Renal cortical epithelial cell (primary cell): ENCODE results near the gene NAA15. TPM values are rescaled to one million over a fixed set of nuclear protein-coding genes. Genes with fewer than 3 reads are reported as not detected.
A peak's percentile ranks its signal among the peaks of the same experiment; 100 is the strongest.
"Not testable (repeated sequence)": the region's sequence is repeated elsewhere in the genome, so short reads cannot be mapped to it uniquely, and the experiment has no call there.

Experiments used
- DNase-seq: peaks from one replicate; pipeline ENCODE4 v3.0.0-alpha.2; 2011; ENCODE audit warnings: low read depth
- total RNA-seq: library from RNA; depleted of rRNA; stranded (reverse); fragments of >200 nt; gene quantifications from 2 replicates; pipeline ENCODE4 v1.2.3, GENCODE V29; 2014

Gene NAA15
- total RNA-seq, 1 donor from 2014 or later: 58.0 TPM

DNA sequence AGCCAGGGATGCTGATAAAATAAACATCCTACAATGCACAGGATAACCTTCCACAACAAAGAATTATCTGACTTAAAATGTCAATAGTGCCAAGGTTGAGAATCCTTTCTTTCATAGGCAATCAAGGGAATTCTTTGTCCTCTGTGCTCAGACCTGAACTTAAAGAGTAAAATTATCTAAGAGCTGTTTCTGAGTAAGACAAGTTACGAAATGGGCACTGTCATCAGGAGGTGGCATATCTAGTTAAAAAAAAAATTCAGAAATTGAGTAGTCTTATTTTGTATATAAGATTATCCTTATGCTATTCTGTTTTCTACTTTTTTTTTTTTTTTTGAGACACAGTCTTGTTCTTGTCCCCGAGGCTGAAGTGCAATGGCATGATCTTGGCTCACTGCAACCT lies 149.3 kb downstream of the NAA15 start:
- DNase-seq: no peak

DNA sequence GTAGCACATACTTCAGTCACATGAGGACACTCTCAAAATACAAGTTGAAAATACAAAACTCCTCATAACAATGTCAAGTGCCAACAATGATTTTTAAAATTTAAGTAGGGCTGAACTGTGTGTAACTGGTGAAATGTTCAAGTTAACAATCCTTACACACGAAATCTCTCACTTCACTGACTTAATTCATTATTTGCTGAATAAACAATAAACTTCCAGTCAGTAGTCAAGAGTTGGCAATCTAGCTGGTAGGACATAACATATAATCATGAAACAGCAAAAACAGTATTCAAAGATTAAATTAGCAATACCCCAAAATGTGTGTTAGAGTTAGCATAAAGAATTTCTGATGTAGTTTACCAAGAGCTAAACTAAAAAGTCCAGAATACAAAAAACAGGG lies 150.7 kb downstream of the NAA15 start:
- no peak for DNase-seq

DNA sequence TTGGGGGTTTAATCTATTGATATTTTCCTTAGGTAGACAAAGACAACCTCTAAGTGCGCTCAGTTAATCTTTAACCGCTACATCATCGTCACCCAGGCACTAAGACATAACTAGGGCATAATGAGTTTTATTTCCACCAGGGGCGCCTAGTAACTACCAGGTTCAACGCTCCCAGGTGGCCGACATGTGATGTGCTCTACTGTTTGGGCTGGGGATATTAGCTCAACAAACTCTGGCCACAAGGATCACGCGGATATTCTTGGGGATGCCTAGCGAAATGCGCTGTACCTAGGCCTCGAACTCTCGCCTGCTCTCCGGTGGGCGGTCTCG lies 151.7 kb downstream of the NAA15 start:
- DNase-seq: peak; percentile 89

DNA sequence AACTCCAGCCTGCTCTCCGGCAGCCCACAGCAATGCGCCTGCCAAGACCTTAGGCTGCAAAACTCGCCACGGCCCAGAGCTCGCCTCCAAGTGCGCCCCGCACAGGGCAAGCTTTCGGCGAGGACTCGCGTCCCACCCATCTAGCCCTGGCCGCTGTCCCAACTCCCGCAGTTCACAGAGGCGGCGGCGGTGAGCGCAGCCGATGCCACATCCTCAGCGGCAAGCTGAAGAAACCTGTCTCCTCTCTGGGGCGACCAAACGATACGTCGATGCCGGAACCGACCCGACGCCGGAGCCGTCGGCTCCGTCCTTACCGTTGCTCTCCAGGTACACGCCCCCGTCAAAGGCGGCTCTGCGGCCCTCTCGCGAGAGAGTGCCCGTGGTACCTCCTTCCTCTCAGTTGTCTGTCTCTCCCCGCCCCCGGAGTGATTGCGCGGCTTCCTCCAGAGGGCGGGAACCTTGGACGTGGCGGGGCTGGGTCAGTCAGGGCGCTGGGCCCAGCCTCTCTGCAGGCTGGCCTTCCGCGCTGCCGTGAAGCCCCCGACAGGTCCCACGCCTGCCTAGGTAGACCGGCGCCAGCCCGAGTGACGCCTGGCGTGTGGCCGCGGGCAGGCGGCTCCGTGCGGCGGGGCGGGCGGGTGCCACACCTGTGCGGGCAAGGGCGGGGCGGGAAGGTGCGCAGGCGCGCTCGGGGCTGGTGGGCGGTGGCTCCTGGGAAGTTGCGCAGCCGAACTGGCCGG lies 152.2 kb downstream of the NAA15 start:
- peak; percentile 93 for DNase-seq

DNA sequence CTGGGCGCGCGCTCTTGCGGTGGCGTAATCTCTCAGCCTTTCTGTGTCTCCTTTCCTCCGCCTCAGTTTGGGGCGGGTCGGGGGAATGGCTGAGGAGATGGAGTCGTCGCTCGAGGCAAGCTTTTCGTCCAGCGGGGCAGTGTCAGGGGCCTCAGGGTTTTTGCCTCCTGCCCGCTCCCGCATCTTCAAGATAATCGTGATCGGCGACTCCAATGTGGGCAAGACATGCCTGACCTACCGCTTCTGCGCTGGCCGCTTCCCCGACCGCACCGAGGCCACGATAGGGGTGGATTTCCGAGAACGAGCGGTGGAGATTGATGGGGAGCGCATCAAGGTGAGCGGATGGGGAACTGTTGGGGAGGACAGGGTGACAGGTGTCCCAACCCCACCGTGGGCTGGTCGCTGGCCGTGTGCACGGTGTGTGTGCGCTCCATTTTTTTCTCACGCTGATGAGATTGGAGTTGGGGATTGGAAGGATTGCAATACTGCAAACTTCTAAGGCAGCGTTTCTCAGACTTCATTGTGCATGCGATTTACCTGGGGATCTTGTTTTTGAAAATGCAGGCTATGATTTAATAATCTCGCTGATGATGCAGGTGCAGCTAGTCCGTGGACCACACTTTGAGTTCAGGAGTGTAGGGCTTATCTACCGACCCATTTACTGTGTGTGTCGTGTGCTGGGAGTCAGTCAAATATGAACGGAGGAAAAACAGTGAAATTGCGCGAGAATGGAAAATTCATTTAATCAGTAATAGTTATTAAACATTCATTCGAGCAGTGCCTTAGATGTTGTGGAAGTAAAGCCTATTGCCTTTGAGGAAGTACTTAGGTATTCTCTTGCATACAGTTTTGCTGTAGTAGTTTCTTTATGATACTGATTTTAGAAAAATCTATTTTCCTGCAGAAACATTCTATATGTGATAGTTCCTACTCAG lies 153.1 kb downstream of the NAA15 start, which contains the start of gene RAB33B:
Gene RAB33B, plus strand, starts transcription at position 11 of the 935 bp plus-strand sequence. Its CDS starts 75 bp downstream, at position 86.
- peak; percentile 70 for DNase-seq

DNA sequence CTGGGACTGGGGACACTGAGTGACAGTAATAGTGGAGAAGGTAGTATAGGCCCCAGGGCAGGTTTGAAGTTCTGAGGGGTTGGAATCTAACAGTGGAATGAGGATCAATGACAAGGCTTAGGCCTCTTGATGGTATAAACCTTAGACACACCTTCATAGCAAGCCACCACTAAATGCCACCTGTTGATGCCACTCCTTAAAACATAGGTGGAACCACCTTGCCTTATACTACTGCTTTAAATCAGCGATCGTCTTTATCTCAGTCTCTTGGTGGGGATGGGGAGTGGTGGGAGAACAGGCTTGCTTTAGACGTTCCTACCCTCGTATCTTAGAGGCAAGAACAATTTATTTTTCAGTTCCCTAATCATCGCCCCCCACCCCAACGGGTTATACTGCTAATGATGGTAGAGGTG lies 153.8 kb downstream of the NAA15 start:
- no peak for DNase-seq

DNA sequence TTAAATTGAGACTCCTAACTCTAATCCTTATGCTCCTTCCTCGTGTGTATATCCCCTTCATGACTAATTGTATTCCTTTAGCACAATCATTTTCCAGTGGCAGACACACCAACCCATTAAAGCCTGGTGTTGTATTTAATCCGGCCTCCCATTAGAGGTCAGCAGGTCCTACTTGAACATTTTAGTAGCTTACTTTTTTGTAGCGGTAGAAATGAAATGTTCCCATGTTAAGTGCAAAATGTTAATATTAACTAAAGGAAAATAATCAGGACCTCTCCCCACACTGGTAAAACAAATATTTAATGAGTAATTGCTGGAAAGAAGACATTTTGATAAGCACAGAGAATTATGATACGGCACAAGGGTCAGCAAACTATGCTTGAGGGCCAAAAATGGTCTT lies 156.0 kb downstream of the NAA15 start:
- peak; percentile 34 for DNase-seq

DNA sequence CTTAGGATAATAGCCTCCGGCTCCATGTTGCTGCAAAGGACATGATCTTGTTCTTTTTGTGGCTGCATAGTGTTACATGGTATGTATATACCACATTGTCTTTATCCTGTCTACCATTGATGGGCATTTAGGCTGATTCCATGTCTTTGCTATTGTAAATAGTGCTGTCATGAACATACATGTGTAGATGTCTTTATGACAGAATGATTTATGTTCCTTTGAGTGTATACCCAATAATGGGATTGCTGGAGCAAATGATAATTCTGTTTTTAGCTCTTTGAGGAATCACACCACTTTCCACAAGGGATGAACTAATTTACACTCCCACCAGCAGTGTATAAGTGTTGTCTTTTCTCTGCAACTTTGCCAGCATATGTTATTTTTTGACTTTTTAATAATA lies 157.2 kb downstream of the NAA15 start:
- DNase-seq: no peak

DNA sequence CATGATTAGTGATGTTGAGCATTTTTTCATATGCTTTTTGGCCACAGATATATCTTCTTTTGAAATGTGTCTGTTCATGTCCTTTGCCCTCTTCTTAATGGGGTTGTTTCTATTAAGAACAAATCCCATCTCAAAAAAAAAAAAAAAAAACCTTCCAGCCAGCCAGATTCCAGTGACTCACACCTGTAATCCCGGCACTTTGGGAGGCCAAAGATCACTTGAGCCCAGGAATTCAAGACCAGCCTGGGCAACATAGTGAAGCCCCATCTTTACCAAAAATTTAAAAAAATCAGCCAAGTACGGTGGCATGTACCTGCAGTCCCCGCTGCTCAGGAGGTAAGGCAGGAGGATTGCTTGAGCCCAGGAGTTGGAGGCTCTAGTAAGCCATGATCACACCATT lies 157.7 kb downstream of the NAA15 start:
- peak; percentile 57 for DNase-seq

DNA sequence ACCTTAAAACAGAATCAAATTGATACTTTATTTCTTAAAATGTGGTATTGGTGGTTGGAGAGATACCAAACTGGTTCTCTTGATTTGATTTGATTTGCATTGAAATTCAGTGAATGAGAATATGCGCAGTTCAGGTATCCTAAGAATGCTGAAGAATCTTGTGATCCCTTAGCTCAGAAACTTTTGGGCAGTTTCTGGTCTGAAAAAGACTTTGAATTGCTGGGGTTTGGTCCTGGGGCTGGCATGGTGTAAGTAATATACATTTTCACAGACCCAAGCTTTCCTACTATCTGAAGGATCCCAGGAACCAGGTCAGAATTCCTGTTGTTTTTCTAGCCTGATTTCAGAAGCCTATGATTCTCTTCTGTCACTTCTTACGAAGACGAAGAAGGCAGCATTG lies 159.3 kb downstream of the NAA15 start:
- DNase-seq: no peak

DNA sequence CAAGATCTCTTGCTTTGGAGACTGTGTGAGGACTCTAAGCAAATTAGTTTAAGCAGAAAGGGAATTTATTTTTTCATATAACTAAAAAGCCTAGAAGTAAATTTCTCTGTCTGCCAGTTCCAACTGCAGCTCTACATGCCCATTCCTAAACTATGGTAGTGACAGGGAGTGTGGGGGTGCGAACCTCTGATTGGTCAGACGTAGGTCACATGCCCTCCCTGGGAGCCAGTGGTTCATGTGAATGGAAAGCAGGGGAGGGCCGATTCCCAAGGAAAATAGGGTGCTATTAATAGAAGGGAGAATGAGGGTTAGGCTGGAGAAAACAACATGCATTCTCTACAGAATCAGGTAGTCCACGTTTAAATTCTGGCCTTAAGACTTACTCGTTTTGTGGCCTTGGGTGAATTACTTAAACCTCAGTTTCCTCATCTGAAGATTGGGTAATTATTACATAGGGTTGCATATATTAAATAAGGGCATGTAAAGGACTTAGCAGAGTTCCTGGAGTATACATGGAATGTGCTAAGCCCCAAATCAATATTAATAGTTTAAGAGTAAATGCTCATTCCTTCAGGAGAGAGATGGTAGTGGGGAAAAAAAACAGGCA lies 159.8 kb downstream of the NAA15 start:
- no peak for DNase-seq

DNA sequence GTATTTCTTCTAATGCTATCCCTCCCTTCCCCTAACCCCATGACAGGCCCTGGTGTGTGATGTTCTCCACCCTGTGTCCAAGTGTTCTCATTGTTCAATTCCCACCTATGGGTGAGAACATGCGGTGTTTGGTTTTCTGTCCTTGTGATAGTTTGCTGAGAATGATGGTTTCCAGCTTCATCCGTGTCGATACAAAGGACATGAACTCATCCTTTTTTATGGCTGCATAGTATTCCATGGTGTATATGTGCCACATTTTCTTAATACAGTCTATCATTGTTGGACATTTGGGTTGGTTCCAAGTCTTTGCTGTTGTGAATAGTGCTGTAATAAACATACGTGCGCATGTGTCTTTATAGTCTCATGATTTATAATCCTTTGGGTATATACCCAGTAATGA lies 163.2 kb downstream of the NAA15 start:
- DNase-seq: not testable (repeated sequence)

DNA sequence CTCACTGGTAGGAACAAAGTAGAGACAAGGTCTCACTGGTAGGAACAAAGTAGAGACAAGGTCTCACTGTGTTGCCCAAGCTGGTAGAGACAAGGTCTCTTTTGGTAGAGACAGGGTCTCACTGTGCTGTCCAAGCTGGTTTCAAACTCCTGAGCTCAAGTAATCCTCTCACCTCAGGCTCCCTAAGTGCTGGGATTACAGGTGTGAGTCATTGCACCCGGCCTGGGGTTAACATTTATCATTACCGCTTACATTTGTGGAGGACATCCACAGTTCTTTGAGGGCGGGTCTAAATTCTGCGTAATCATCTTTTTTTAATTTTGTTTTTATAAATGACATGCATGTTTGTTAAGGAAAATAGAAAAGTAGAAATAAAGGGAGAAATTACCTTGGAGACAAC lies 164.6 kb downstream of the NAA15 start:
- DNase-seq: no peak

DNA sequence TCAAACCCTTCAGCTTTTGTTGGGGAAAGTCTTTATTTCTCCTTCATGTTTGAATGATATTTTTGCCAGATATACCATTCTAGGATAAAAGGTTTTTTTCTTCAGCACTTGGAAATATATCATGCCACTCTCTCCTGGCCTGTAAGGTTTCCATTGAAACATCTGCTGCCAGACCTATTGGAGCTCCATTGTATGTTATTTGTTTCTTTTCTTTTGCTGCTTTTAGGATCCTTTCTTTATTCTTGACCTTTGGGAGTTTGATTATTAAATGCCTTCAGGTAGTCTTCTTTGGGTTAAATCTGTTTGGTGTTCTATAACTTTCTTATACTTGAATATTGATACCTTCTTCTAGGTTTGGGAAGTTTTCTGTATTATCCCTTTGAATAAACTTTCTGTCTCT lies 167.5 kb downstream of the NAA15 start:
- not testable (repeated sequence) for DNase-seq

DNA sequence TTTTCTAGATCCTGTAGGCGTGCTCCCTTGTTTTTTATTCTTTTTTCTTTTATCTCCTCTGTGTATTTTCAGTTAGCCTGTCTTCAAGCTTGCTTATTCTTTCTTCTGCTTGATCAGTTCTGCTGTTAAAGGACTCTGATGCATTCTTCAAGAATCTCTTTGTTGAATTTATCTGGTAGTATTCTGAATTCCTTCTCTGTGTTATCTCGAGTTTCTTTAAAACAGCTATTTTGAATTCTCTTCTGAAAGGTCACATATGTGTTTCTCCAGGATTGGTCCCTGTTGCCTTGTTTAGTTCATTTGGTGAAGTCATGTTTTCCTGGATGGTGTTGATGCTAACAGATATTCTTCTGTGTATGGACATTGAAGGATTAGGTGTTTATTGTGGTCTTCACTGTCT lies 167.9 kb downstream of the NAA15 start:
- DNase-seq: no peak

Other genes with a start within 250 kb of the NAA15 start
- gene ELF2, start 124.3 kb upstream of the NAA15 start, total RNA-seq: 38.4 and 48.0 TPM in 2 replicates
- 2.3 and 2.6 TPM in 2 replicates for gene MGARP, start 21.3 kb upstream of the NAA15 start, total RNA-seq
- gene NDUFC1, start 972 bp downstream of the NAA15 start, total RNA-seq: 36.4 and 42.2 TPM in 2 replicates
- gene RAB33B, start 152.6 kb downstream of the NAA15 start, total RNA-seq: 15.1 and 17.9 TPM in 2 replicates